IMR-90 (cell line): ENCODE data around the gene USP20.

ENCODE experiments used
- CTCF ChIP-seq: conservative IDR thresholded peaks from 2 replicates; pipeline ENCODE4 v1.5.1; 2012; ENCODE audit warnings: mild to moderate bottlenecking, low read depth, low read length, improper control_type of control experiment
- MAFK ChIP-seq: IDR thresholded peaks from 2 replicates; pipeline ENCODE4 v1.6.1; 2012; ENCODE audit warnings: low read depth, low read length, improper control_type of control experiment
- POLR2A ChIP-seq: IDR thresholded peaks from 2 replicates; pipeline ENCODE4 v1.6.1; 2012; ENCODE audit warnings: mild to moderate bottlenecking, low read depth, low read length
- RAD21 ChIP-seq: IDR thresholded peaks from 2 replicates; pipeline ENCODE4 v1.6.1; 2012; ENCODE audit warnings: low read length, improper control_type of control experiment
- SMC3 ChIP-seq: fragments of 150-350 bp; IDR thresholded peaks from 2 replicates; pipeline ENCODE4 v1.6.1; 2016; ENCODE audit warnings: low read depth, mild to moderate bottlenecking, antibody characterized with exemption, low read length, moderate library complexity
- USF2 ChIP-seq: fragments of 150-350 bp; IDR thresholded peaks from 2 replicates; pipeline ENCODE4 v1.6.1; 2017; ENCODE audit warnings: mild to moderate bottlenecking, antibody characterized with exemption, low read length, low read depth

GRCh38 chr9:129823542-129823934, 11.7 kb upstream of the USP20 start:
- TF ChIP-seq POLR2A (no peak), CTCF (no peak), MAFK (no peak), SMC3 (no peak), RAD21 (no peak), USF2 (no peak)
